ENCODE results near the gene RAPGEF1.

DNA sequence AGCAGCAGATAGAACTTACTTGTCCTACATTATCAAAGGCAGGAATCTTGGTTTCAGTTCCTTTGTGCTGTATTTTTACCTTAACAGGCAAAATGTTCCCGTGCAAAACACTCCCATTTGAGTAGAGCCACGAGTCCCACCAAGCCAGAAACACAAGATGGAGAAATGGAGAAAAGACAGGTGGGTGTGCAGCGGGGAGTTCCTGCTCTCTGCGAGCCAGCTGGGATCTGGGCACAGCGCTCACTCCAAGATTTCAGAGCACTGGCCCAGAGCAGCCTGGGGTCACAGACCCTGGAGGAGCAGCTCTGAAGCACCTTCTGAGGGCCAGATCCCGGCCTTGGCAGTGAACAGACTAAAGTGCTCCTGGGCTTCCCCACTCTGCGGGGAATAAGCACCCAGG is 211.7 kb downstream of the RAPGEF1 start:
- no peak for TF ChIP-seq CTCF (IDR thresholded peaks at IDR 0.05)
- TF ChIP-seq POLR2A (IDR thresholded peaks at IDR 0.05): no peak

Data from testis (tissue), 2 donors.